GM18517 (cell line): Measurements from ENCODE around the gene P2RX2.

Source experiments
- ATAC-seq: cut with Tn5 transposase; IDR thresholded peaks from one replicate; pipeline ENCODE4 v1.9.1; 2021; ENCODE audit warnings: mild to moderate bottlenecking, moderate library complexity; ENCODE audit not compliant: unreplicated experiment

The P2RX2 gene

DNA sequence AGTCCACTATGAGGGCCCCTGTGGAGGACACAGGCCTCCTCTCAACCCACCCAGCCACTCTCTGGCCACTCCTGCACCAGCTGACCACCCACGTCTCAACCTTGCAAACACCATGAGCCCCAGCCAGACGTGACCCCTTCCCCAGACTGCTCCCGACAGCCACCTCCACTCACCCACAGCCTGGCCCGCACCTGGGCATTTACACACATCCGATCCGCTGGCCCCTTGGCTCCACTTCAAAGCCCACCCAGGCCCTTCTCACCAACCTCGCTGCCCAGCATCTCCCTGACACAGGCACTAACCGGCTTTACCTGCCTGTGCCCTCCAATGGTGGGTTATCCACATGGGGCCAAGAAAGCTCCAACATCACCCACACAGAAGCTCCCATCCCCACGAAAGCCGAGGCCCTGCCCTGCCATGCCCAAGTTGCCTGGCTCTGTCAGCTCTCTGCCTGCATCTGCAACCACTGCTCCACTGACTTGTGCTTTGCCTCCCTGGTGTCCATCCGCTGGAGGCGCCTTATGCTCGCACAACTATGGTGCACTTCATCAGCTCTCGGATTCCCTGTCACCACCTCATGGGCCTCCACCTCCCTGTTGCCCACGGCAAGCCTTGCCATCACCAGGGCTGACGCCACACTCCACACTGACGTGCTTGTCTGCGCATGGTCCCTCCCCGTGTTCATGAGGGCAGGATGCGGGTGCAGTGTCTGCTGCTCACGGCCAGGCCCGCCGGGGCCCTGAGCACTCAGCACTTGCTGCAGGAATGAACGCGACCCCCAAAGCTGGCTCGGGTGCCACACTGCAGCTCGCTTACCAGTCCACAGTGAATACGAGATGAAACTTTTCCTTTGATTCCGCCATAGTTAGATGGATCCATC is 16.7 kb downstream of the P2RX2 start:
- ATAC-seq = no peak

DNA sequence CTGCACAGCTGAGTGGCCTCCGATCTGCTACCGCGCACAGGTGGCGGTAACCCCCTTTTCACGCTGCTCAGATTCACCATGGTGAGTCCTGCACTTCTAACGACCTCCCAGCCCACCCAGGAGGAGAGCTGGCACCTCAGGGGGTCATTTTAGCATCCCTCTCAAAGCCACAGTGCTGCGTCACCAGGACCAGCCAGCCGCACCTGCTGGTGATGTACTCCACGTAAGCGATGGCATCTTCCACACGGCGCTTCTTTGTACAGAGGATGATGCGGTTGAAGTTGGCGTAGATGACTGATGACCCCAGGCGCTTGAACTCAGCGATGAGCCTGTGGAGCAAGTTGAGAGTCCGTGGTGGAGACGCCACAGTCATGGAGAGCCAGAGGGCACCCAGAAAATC is 19.2 kb downstream of the P2RX2 start:
- no peak for ATAC-seq

DNA sequence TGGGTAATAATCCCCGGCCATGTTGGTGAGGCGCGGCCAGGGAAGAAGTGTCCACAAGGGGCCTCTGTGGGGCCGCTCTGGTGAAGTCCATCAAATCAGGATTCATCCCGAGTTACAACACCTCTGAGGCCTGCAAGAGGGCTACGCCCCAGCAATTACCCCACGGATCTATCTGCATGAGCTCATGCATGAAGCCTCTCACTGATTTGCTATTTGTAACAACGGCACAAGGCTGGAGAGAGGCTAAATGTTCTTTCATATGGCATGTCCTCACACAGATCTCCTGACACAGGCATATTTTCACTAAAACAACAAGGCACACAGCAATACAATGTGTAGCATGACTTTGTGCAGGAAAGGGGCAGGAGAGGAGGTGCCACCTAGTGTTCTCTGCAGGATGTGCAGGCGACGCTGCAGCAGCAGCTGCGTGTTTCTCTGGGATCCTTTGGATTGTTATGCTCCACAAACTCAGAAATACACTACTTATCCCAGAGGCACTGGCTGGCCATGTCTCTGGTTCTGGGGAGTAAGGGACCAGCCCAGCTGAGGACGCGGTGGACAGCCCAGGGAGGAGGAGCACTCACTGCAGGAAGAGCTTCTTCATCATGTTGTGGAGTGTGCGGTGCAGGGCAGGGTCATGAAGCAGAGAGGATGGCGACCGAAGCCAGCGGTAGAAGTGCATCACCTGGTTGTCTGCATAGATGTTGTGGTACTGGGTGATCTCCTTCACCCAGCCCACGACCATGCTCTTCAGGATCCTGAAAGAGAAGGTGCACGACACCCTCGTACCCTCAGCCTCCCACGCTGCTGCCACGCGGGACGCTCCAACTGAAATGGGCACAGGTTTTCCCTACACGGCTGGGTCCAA is 20.2 kb downstream of the P2RX2 start:
- no peak for ATAC-seq

DNA sequence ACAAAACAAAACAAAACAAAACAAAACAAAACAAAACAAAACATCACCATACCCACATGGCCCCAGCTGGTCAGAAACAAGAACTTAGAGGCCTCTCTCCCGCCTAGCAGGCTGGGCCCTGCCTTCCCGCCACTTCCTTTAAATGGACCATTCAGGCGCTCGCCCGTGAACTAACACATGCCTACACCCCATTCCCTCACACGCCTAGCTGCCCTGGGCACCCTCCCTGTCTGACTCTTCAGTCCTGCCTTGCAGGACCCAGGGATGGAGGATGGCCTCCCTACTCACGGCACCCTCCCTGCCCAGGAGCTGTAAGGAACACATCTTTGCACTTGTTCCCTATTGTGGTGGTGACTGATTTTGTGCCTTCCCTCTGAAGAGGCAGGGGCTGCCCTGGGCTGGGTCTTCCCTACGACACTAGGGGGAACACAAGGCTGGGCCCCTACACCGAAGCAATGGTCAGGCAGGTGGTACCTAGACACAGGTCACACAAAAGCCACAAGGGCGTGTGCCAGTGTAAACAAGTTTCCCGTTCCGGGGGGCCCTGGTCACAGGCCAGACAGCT is 21.5 kb downstream of the P2RX2 start:
- no peak for ATAC-seq

DNA sequence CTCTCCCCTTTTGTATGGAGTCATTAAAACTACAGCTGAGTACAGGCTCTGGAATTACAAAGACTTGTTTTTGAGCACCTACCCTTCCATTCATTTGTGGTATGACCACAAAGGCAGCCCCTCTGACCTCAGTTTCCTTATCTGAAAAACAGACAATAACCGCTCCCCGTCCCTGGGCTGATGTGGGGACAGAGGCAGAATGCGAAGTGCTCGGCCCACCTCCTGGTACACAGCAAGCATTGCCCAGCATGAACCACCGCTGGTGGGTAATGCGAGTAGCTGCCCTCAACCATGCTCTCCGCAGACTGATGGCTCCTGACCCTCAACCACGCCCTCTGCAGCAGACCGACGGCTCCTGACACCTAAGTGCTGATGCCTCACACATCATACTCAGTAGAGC is 22.4 kb downstream of the P2RX2 start:
- ATAC-seq = no peak

DNA sequence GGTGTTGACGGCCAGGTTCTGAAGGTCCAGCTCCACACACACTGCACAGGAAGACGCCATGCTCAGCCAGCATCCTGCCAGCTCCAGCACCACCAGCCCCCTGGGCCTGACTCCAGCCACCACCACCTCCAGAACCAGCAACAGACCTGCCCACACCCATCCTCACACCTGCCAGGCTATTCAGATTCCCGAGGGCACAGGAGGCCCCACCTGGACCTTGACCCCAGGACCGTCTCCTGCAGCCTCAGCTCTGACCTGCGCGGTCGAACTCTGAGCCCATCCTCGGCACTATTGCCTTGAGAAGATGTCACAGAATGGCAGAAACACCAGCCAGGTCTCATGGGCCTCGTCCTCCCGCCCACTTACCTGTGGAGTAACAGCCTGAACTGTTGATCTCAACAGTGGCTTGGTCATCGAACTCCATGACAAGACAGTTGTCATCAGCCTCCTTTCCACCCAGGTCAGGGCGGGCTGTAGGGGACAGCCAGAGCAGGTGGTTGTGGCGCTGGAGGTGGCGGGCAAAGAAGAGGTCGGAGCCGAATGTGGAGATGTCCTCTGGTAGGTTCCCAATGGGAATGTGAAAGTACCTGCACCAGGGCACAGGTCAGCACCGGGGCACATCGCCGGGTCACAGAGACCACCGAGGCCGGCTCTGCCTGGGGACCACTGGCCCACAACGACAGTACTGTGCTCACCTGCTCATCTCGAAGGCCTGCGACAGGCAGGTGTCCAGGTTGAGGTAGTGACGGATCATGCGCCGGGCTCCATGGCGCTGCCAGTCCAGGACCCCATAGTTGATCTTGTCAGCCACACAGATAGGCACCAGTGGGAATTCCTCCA is 23.5 kb downstream of the P2RX2 start:
- no peak for ATAC-seq

DNA sequence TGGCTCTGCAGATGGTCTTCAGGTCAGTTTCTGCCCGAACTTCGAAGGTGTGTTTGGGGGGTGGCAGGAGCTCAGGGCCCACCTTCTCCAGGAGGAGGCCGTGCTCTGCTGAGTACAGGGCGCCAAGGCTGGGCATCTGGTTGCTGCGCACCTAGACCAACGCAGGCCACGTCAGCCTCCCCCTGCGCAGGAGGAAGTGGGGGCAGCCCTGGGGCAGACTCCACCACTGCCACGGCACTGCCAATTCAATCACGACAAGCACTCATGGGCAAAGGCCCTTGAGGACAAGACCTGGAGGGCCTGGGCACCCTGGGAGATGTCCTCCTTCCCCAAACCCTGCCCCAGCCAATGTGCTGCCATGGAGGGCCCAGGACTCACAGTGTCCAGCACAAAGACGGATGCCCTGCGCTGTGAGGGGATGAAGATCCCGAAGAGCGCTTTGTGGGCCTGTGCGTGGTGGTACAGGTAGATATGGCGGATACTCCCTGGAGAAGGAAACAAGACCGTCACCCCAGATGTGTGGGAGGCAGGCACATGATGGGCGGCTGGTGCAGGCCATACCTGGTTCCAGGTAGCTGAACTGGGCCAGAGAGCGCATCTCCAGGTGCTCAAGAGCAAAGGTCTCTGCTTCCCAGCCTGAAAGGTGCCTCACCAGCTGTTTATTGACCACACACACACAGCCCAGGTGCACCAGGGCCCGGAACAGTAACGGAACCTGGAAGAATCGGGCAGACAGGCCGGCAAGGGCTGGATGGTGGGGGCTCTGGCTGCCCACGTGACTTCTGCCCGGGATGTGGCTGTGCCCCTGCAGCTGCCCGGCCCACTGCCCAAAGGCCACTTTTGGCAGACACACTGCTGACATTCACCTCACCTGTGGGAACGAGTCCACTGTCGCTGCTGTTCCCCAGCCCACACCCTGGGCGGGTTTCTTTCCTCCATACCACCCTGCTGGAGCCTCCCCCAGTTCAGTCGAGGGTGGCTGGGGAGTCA is 24.6 kb downstream of the P2RX2 start:
- no peak for ATAC-seq

DNA sequence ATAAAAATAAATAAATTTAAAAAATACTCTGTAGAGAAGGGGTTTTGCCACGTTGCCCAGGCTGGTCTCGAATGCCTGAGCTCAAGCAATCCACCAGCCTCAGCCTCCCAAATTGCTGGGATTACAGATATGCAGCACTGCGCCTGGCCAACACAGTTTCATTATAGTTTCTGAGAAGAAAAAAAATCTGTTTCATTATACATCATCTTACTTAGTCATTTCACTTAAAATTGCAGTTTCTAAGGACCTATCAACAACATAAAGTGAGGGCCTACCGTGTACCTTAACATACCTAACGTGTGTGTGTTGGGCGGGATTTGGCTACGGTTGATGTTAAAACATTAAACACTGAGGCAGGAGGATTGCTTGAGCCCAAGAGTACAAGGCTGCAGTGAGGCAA is 28.3 kb downstream of the P2RX2 start:
- no peak for ATAC-seq

DNA sequence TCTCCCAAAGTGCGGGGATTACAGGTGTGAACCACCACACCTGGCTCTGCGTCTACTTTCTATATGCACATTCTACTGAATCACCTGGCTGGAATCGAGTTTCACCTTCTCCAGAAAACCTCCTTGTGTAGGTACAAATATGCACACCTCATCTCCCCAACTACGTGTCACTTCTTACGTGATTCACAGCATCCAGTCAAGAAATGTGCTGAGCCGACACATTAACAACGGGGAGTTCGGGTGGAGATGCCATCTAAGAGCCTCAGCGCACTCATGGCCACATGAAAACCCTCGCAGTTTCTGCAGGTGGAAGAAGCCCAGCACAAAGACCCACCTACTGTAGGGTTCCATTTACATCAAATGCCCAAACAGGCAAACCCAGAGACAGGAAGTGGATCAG is 29.3 kb downstream of the P2RX2 start:
- no peak for ATAC-seq

DNA sequence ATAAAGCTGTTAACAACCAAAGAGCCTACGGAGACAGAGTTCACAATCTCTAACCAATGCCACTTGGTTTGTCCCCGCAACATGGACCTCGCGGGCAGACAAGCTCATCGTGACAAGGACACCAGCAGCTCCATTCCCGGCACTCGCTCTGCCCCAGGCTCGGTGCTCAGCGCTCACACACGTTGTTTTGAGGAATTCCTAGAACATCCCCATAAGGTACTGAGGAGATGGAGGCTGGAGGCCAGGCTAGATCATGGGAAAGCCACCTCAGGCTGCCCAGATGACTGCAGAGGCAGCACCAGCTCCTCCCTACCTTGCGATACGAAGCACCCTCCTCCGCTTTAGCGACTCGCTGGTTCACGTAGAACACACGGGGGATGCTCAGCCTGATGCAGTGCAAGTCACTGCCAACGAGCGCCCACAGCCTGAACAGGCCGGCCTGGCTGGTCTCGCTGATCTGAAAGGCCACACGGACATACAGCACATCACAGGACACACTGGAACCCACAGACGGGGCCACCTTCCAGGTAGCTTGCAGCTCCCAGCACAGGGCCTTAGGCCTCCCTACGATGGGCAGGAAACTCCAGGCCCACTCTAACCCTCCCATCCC is 30.1 kb downstream of the P2RX2 start:
- ATAC-seq = no peak

DNA sequence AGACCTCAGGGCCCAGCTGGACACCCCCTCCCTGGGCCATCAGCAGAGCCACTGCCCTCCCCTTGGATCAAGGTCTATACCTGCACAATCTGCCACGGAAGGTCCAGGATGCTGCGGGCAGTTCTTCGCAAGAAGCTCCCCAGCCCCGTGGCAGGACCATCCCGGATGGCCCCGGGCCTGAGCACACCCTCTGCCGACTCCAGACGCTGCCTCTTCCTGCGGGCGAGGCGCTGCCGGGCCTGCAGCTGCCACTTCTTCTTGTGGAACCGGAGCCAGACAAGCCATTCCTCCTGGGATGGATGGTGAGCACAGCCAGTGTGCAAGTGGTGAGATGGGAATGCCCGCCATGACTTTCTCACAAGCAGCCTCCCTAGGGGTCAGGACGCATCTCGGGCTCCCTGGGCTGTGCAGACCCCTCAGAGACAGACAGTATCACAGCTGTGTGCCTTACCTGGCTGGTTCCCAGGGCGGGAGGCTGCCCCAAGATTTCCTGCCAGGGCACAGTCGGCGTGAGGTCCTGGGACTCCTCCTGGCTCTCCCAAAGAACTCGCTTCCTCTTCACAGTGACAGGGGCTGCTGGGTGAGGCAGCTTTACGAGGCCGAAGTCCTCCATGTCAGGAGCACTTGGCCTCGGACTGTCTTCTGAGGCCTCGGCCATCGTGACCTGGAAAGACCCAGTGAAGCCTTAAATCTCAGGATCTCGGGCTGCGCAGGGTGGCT is 30.8 kb downstream of the P2RX2 start:
- ATAC-seq = no peak

DNA sequence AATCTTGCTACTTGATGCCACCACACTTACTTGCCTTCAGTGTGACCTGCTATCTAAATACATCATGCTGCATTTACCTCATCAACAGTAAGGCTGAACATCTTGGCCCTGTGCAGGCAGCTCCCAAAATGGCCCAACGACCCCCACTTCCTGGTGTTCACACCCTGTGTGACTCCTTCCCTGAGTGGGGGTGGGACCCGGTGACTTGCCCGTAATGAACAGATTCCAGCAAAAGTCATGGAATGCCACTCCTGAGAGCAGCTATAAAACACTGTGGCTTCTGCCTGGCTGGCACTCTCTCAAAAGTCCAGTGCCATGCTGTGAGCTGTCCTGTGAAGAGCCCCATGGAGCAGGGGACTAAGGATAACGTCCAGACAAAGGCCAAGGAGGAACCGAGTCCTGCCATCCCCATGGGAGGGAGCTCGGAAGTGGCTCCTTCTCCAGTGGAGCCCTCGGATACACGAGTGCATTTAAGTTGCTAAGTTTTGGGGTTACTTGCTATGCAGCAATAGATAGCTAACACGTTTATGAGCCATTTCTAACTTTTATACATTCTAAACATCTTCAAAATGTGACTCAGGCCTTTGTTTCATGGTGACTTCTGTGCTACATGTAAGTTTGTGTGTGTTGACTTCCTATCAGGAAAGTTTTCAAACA is 33.0 kb downstream of the P2RX2 start:
- no peak for ATAC-seq

DNA sequence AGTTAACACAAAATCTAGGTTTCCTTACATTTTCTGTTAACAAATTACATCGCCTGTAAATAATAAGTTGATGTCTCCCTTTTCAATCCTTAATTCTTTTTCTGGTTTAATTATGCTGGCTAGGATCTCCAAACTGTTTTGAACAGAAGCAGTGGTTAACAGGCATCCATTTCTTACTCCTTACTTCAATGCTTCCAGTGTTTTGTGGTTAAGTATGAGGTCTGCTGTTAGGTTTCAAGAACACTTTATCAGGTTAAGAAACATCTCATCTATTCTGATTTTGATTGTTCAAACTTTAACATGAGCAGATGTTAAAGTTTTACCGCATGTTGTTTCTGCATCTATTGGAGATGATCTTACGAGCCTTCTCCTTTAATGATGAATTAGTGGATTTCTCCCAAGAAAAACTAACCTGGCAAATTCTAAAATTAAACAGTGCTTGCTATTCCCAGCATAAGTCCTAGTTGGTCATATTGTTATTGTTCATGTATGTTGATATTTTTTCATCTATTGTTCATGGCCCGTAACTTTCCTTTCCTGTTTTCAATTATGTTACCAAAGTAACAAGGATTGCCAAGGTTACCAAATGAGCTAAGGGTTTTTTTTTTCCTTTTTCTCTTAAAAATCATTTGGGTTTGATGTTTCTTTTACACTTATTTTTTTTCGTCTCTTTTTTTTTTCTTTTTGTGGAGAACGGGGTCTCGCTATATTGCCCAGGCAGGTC is 35.2 kb downstream of the P2RX2 start:
- ATAC-seq = no peak

DNA sequence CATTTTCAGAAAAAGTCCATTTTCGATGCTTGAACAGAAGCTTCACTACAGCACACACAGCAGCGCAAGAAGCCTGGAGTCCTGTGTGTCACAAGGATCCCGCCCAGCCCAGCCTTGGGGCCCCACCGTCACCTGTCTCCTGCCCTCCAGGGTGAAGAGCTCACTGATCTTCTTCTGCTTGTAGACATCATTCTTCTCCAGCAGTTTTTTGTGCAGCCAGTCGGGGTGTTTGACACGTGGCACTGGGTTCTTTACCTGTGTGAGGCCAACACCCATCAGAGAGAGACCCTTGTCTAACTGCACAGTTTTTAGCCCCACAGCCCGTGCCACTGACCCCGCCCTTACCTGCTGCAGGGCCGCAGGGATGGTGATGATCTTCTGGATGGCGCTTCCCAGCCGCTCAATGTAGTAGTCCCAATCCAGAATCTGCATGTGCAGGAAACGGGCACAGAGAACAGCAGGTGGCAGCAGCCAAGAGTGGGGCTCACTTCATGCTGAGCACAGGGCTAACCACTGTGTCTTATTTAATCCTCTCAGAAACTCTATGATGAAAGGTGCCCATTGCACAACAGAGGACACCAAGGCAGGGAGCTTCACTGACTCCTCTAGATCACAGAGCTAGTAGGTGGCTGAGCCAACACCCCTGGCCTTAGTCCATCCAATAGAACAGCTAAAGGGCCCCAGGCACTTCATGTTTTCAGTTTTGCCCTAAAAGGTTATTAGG is 38.6 kb downstream of the P2RX2 start:
- no peak for ATAC-seq

DNA sequence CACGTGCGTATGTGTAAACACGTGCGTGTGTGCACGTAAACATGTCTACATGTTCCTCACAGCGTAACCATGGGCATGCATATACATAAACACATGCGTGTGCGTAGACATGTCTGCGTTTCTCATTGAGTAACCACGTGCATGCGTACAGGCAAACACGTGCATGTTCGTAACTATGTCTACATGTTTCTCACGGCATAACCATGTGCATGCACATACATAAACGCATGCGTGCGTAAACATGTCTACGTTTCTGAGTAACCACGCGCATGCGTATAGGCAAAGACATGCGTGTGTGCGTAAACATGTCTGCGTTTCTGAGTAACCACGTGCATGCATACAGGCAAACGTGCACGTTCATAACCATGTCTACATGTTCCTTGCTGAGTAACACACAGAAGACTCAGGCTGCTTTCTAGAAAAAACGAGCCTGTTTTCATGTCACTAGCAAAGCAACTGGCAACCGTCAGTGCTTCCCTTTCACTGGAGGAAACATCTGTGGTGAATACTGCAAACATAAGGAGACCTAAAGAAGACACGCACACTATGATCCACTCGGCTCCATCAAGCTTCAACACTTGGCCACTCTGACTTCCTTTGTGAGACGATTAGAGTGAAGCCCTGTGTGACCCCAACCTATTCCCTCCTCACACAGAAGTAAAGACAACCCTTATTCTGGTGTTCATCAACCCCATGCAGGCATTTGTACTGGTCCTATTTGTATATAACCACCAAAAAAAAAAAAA is 39.7 kb downstream of the P2RX2 start:
- no peak for ATAC-seq

DNA sequence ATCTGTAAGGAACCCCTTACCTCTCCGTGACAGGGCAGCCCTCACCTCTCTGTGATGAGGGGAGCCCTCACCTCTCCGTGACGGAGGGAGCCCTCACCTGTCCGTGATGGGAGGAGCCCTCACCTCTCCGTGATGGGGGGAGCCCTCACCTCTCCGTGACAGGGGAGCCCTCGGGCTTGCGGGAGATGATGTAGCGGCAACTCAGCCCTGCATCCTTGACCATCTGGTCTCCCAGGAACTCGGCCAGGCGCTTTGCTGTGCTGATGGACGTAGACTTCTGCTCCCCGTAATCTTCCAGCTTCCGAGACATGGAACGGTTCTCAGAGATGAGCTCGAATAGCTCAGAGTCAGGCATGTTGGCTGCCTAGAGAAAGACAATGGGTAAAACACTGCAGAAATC is 40.6 kb downstream of the P2RX2 start:
- no peak for ATAC-seq
